Gastrocnemius medialis (tissue), 4 donors: ENCODE measurements around the gene FAM81A.

ENCODE experiments used
- CTCF ChIP-seq, 5 experiments: fragments of 450-650 bp in 3 of 5; fragments of 200-600 bp in 2 of 5; sonication (generic) in 2 of 5; IDR thresholded peaks in 4 of 5; conservative IDR thresholded peaks in 1 of 5; 1 replicate in 4 of 5; 2 replicates in 1 of 5; pipeline ENCODE4 v1.5.1; 2016 to 2019; ENCODE audit warnings: antibody characterized with exemption in 5 of 5, mild to moderate bottlenecking in 3 of 5, moderate library complexity in 3 of 5
- POLR2A ChIP-seq, 2 donors: fragments of 450-650 bp; IDR thresholded peaks; one replicate each; pipeline ENCODE4 v1.6.1; 2017; ENCODE audit warnings: antibody characterized with exemption in 2 of 2, mild to moderate bottlenecking in 2 of 2, moderate library complexity in 2 of 2

GRCh38 chr15:59394166-59394661 lies 43.8 kb upstream of the FAM81A start:
- TF ChIP-seq POLR2A (IDR thresholded peaks at IDR 0.05) (no peak), CTCF (IDR thresholded peaks at IDR 0.05 in 4 of 5, conservative IDR thresholded peaks at IDR 0.05 in 1 of 5) (no peak)
